GM19463 (cell line): ENCODE data around the gene PARD6B.
"Not testable (repeated sequence)": the region's sequence is repeated elsewhere in the genome, so short reads cannot be mapped to it uniquely, and the experiment has no call there.

Source experiments
- ATAC-seq: cut with Tn5 transposase; IDR thresholded peaks from one replicate; pipeline ENCODE4 v1.9.1; 2021; ENCODE audit warnings: mild to moderate bottlenecking, moderate library complexity; ENCODE audit not compliant: unreplicated experiment

PARD6B gene

DNA sequence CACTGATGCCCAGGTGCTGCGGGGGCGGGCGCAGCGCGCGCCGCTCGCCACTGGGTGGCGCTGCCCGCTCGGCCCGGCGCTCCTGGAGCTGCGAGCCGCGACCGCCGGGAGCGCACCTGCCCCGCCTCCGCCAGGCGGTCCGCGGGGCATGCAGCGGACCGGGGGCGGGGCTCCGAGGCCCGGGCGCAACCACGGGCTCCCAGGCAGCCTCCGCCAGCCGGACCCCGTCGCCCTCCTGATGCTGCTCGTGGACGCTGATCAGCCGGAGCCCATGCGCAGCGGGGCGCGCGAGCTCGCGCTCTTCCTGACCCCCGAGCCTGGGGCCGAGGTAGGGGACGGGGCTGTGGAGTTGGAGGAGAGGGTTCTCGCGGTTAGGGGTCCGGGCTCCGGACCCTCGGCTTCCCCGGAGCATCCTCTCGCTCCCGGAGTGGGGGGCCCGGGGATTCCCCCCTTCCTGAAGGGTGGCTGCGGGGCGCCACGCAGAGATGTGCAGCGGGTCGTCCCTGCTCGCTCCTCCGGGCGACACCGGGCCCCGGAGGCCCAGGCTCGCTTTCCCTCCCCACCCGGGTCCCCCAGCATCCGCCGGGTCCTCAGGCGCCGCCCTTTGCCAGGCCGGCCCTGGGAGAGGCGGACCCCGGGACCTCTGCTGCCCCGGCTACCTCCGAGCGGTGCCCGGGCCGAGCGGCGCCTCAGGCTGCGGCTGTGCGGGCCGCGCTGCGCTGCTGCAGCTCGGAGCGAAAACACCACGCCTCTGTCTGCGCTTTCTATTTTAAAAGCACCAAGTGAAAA lies 63.7 kb downstream of the PARD6B start, which contains the start of gene BCAS4:
Gene BCAS4 (plus strand): TSS at position 216 of the 789 bp plus-strand sequence. CDS start 23 bp downstream, at position 239.
- ATAC-seq: peak; percentile 65

- ATAC-seq: no peak
These were observed 65.8 kb downstream of the PARD6B start for GRCh38 chr20:50797142-50797541.

DNA sequence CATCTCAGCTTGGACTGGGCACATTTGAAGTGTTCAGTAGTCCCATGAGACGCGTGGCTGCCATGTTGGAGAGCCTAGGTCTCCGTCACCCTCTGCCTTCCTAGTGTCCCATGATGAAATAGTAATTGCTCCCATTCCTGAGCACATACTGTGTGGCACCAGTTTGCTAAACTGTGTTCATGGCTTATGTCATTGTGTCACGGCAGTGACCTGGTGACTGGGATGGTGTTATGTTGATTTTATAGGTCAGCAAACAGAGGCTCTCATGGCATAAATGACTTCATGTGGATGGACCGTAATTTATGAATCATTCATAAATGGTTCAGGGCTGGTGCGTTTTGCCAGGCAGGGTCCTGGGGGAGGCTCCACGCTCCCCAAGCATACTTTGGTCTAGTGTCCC lies 67.3 kb downstream of the PARD6B start:
- ATAC-seq: no peak

- ATAC-seq: no peak
These were observed 68.0 kb downstream of the PARD6B start for GRCh38 chr20:50799176-50799889.

DNA sequence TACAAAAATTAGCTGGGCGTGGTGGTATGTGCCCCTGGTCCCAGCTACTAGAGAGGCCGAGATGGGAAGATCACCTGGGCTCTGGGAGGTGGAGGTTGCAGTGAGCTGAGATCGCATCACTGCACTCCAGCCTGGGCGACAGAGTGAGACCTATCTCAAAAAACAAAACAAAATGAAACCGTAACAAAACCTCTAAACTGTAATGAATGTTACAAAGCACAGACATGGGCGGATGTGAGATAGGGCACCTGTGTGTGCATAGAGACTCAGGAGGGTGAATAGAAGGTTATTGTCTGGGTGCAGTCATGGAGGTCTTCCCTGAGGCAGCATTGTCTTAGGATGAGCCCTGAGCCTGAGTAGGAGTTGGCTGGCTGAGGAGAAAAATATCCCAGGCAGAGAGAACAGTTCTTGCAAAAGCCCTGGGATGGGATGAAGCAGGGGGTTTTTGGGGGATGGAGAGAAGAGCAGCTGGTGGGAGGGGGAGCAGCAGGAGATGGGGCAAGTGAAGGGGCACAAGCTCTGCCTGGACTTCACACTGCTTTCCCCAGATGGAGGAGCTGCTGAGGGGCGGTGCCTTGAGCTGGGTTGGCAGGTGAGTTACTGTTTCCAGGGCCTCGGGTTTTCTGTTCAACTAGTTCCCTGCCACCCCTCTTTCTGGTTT lies 68.6 kb downstream of the PARD6B start:
- ATAC-seq: no peak

GRCh38 chr20:50800986-50801746 lies 69.8 kb downstream of the PARD6B start:
- not testable (repeated sequence) for ATAC-seq

- no peak for ATAC-seq
These were observed 70.4 kb downstream of the PARD6B start for GRCh38 chr20:50801747-50802125.

GRCh38 chr20:50802289-50802688 lies 70.9 kb downstream of the PARD6B start:
- ATAC-seq: no peak

DNA sequence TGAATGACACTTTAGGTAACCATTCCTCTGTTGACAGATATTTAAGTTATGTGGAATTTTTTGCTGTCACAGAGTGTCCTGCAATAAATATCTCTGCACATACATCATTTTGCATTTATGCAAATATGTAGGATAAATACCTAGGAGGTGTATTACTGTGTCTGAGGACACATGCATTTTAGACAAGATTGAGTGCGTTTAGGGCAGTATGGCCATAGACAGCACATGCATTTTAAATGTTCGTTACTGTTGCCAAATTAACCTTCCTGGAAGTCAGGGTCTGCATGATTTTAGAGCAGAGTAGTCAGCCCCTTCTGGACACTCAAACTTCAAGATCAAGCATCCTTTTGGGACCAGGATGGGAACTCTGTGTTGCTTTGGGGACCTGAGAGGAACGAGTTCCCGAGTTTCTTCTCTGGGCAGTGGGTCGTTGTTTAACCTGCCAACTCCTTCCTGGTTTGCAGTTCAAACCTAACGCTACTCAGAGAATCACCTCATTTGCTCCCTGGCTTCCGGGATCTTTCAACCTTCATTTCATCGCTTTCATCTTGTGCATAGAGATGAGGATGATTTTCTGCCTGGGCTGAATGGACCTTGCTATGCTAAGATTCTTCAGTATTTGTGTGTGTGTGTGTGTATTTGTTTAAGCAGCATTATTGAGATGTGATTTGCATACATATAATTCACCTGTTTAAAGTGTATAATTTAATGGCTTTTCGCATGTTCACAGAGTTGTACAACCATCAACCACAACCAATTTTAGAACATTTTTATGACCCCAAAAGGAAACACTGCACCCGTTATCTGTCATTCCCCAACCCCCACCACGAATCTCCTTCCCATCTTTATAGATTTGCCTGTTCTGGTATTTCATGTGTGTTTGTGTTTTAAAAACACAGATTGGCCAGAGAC lies 73.3 kb downstream of the PARD6B start:
- no peak for ATAC-seq

- no peak for ATAC-seq
These were observed 73.9 kb downstream of the PARD6B start for GRCh38 chr20:50805349-50805684.

DNA sequence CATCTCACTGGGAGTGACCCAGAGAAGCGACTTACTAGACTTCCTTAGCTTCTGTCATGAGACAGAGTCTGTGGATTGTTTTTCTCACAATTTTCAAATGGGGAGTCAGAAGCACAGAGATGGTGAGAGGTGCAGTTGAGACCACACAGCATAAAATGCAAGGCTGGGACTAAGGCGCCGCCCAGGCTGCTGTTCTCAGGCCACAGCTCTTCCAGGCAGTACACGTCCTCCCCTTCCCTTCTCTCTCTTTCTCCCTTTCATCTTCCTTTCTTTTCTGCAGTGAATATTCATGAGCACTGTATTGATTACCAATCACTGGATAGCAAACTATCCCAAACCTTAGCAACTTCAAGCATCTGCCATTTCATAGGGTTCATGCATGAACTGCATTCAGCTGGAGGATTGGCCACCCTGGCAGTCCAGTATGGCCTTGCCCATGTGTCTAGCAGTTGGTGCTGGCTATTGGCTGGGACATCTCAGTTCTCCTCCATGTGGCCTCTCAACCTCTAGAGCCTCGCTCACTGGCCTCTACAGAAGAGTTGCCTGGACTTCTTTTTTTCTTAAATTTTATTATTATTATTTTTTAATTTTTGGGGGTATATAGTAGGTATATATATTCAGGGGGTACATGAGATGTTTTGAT lies 74.9 kb downstream of the PARD6B start:
- ATAC-seq: no peak
